ENCODE data around the gene LTC4S. TPM values are rescaled to one million over a fixed set of nuclear protein-coding genes. Genes with fewer than 3 reads are reported as not detected.
A peak's percentile ranks its signal among the peaks of the same experiment; 100 is the strongest.

The LTC4S gene
- total and polyA plus RNA-seq, 9 of the 15 experiments (the other 6 are each of a cell fraction or from before 2014, with no cell fraction given) = 0.17 to 0.77 (median 0.75) TPM; not detected in 6

DNA sequence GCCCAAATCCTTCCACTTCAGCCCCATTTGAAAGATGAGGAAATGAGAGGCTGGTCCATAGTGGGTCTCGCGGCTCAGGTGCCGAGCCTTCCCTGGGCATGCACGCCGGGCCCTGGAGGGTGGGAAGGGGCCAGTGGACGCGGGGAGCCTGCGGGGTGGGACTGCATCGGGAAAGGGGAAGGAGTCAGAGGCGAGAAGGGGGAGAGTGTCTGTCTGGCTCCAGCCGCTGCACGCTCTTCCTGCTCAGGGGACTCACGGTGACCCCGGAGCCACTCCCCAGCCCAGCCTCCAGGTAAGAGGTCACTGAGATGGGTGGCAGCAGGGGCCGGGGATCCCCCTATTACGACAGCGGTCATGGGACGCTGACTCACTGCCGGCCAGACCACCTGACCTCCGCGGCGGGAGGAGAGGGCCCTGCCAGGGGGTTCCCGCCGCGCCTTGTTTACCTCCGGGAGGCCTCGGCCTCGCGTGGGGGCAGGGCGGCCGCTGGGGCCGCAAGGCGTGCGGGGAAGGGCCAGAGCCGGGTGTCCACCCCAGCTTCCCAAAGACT is 25.0 kb downstream of the LTC4S start:
- Histone ChIP-seq H2AFZ (ENCODE audit: low read depth, low read length) (peak overlapping the region; percentile 80), H3K4me2 (ENCODE audit: insufficient read depth, low read length) (peak overlapping the region; percentile 73), H3K27ac (ENCODE audit: extremely low read depth, low read depth, low read length) (peak overlapping the region; percentile 98), H3K9me1 (ENCODE audit: control insufficient read depth, insufficient read depth, low read length) (peaks cover 12% of the 10 kb centered on the region), H3K9me3 (replicated peaks; ENCODE audit: control insufficient read depth, insufficient read depth, low read depth, low read length) (no peaks in the 10 kb centered on the region), H3K4me3 (peak overlapping the region; percentile 28; the same call in 1 of the 2 replicates), H4K20me1 (replicated peaks; ENCODE audit: control insufficient read depth, insufficient read depth, low read length) (peaks cover 25% of the 10 kb centered on the region), H3K36me3 (ENCODE audit: control insufficient read depth, insufficient read depth, low read length) (peaks cover 48% of the 10 kb centered on the region; the same call in 2 of the 3 replicates), H3K4me1 (replicated peaks in 1 of 2; ENCODE audit: control insufficient read depth in 2 of 2, insufficient read depth in 2 of 2, low read length in 2 of 2) (peaks cover 37 to 76% of the 10 kb centered on the region in 2 experiments), H3K79me2 (ENCODE audit: control insufficient read depth, insufficient read depth, low read length) (peaks cover 69% of the 10 kb centered on the region), H3K9ac (ENCODE audit: insufficient read depth in 1 of 2, low read depth in 2 of 2, low read length in 2 of 2) (peak overlapping the region; percentile 96 to 97), H3K27me3 (ENCODE audit: control insufficient read depth in 2 of 2, insufficient read depth in 2 of 2, low read length in 2 of 2) (no peaks in the 10 kb centered on the region)
- intact Hi-C loops (cut with micrococcal nuclease) (loop anchor here (2.0 kb wide), 1 partner anchor 14 kb away; no protein-coding TSS in a partner anchor), in situ Hi-C loops (cut with MboI) (no loop called here)
- FAIRE-seq = peak; percentile 72
- ATAC-seq = peak; percentile 64
- peak; percentile 83 to 95 (median 88) for DNase-seq (ENCODE audit: extremely low read depth in 1 of 4, low spot score in 3 of 4)
- CTCF ChIA-PET (ENCODE audit: low intra/inter-chr PET ratio) = no interaction called here
- no TSS peak for BruUV-seq (replicated peaks)
- POLR2A ChIA-PET = interaction anchor here (0.8 to 2.2 kb wide), 5 partner anchors 10 to 53 kb away, joined by 3 to 18 read pairs (median 9); partner anchors contain the start of gene MGAT4B
- WGBS (ENCODE audit: insufficient coverage, low coverage, missing lambda C conversion rate) = 0% methylated on average over 23 of the region's 35 CpGs
- TF ChIP-seq SP2 (IDR thresholded peaks at IDR 0.05; ENCODE audit: extremely low read depth, low read depth, low read length, poor library complexity, severe bottlenecking) (no peak), PBX2 (CRISPR knock-in tag; IDR thresholded peaks at IDR 0.05; ENCODE audit: low read depth) (no peak), PBX2 (tag; conservative IDR thresholded peaks at IDR 0.05; ENCODE audit: low read depth) (no peak), SRSF1 (IDR thresholded peaks at IDR 0.05; ENCODE audit: low read depth, low read length) (no peak), RBM14 (IDR thresholded peaks at IDR 0.05; ENCODE audit: borderline replicate concordance, insufficient read depth, low read depth, low read length) (no peak), ZNF76 (CRISPR knock-in tag; IDR thresholded peaks at IDR 0.05; ENCODE audit: borderline replicate concordance) (0 out of 2 replicates have a peak, but pooled peaks have one; percentile 16), ETV1 (tag; conservative IDR thresholded peaks at IDR 0.05; ENCODE audit: low read depth) (peak; percentile 85), ZFPM2 (CRISPR knock-in tag; IDR thresholded peaks at IDR 0.05) (no peak), CREB1 (IDR thresholded peaks at IDR 0.05) (peak; percentile 71), CREB1 (CRISPR knock-in tag; IDR thresholded peaks at IDR 0.05) (peak; percentile 70; the same call in 1 of the 2 replicates), TBP (optimal IDR thresholded peaks at IDR 0.05; ENCODE audit: low read depth, low read length) (no peak), SAFB (IDR thresholded peaks at IDR 0.05; ENCODE audit: borderline replicate concordance, low read depth, low read length) (peak; percentile 65; the same call in 1 of the 2 replicates), ZKSCAN8 (CRISPR knock-in tag; IDR thresholded peaks at IDR 0.05) (no peak; the same call in 1 of the 2 replicates), PREB (CRISPR knock-in tag; IDR thresholded peaks at IDR 0.05) (no peak), DACH1 (IDR thresholded peaks at IDR 0.05; ENCODE audit: partially characterized antibody) (peak; percentile 72), MCM3 (IDR thresholded peaks at IDR 0.05) (no peak), CBX1 (IDR thresholded peaks at IDR 0.05; ENCODE audit: low read depth) (no peak), KLF16 (IDR thresholded peaks at IDR 0.05) (no peak)
- TF ChIP-seq, protein P1, sequence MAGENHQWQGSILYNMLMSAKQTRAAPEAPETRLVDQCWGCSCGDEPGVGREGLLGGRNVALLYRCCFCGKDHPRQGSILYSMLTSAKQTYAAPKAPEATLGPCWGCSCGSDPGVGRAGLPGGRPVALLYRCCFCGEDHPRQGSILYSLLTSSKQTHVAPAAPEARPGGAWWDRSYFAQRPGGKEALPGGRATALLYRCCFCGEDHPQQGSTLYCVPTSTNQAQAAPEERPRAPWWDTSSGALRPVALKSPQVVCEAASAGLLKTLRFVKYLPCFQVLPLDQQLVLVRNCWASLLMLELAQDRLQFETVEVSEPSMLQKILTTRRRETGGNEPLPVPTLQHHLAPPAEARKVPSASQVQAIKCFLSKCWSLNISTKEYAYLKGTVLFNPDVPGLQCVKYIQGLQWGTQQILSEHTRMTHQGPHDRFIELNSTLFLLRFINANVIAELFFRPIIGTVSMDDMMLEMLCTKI (IDR thresholded peaks at IDR 0.05; ENCODE audit: partially characterized antibody) = no peak

Measured in K562 (cell line).